ENCODE results near the gene PARP2. TPM values are rescaled to one million over a fixed set of nuclear protein-coding genes. Genes with fewer than 3 reads are reported as not detected.

Gene PARP2
- total RNA-seq, 4 donors from 2014 or later = 8.2 to 18.1 (median 9.9) TPM

DNA sequence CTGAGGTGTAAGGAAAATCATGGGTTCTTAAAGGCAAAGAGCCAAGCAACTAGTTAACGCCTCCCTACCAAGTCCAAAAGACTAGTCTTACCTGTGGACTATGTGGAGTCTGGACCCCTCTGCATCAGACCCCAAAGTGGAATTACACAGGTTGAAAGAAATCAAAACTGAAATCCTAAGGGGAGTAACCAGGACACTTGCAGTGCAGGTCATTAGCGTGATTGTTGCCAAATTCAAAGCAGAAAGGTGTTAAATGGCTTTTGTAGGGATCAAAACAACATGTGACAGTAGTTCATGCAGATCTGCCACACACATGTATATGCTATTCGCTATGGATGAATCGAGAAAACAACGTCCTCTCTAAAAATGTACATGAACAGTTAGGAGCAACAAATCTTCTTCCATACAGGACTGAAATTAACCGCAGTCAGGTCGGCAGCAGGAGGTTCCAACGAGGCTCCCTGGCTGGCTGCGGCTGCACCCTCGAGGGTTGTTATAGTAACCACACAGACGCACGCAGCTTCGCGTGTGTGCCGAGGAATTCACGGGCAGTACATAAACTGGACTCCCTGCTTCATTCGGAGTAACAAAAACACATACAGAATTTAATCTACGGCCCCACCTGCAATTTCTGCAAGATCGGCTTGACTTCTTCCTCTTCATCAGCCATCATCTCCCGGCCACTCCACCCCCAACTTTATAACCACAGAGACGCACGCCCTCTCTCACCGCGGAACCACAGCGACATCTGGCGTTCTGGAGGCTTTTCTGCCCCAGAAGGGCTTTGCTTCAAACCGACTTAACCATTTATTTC is 38.0 kb upstream of the PARP2 start, which contains the start of gene TTC5:
Gene TTC5, minus strand, starts transcription at position 687 of the 814 bp plus-strand sequence. Its CDS starts 14 bp downstream, at position 673.
- no peaks in the 10 kb centered on the region for H3K9me3 ChIP-seq
- TF ChIP-seq POLR2AphosphoS5 (IDR thresholded peaks at IDR 0.05) = peak; percentile 38
- no peak for TF ChIP-seq EP300 (IDR thresholded peaks at IDR 0.05)
- TF ChIP-seq POLR2A (IDR thresholded peaks at IDR 0.05) = peak in 1 of 2 donors; percentile 14
- TF ChIP-seq, protein P1, sequence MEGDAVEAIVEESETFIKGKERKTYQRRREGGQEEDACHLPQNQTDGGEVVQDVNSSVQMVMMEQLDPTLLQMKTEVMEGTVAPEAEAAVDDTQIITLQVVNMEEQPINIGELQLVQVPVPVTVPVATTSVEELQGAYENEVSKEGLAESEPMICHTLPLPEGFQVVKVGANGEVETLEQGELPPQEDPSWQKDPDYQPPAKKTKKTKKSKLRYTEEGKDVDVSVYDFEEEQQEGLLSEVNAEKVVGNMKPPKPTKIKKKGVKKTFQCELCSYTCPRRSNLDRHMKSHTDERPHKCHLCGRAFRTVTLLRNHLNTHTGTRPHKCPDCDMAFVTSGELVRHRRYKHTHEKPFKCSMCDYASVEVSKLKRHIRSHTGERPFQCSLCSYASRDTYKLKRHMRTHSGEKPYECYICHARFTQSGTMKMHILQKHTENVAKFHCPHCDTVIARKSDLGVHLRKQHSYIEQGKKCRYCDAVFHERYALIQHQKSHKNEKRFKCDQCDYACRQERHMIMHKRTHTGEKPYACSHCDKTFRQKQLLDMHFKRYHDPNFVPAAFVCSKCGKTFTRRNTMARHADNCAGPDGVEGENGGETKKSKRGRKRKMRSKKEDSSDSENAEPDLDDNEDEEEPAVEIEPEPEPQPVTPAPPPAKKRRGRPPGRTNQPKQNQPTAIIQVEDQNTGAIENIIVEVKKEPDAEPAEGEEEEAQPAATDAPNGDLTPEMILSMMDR (IDR thresholded peaks at IDR 0.05) = peak; percentile 72 to 96 (median 74)
- H3K4me3 ChIP-seq = peak within 1 kb of the TSS; percentile 68 to 79
- peaks cover 0 to 18% of the 10 kb centered on the region in 2 donors for H3K36me3 ChIP-seq
- WGBS, 2 donors (ENCODE audit: low coverage in 1 of 2) = 1% methylated on average over 22 to 23 of the region's 27 CpGs
- ATAC-seq = peak; percentile 93
- no peaks in the 10 kb centered on the region for H3K27me3 ChIP-seq
- H3K27ac ChIP-seq = peak within 1 kb of the TSS in 3 of 4 donors; percentile 49 to 72 (median 59)
- H3K4me1 ChIP-seq = peaks cover 3 to 34% (median 8%) of the 10 kb centered on the region in 3 donors

DNA sequence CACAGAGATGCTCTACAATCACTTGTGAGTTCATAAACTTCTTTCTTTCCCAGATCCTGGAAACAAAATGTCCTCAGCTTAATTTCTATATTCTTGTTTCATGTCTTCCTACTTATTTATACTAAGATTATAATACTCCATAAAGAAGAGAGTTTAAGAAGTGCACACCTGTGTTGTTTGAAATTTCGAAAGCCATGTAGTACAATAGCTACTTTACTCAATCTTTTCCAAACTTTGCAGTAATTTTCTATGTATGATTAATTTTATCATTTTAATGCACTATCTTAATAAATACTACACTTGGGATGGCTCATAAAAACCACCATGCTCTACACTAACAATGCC is 37.4 kb upstream of the PARP2 start:
- Histone ChIP-seq H3K4me3 (peak overlapping the region; percentile 68 to 79), H3K36me3 (peaks cover 0 to 14% of the 10 kb centered on the region in 2 donors), H3K4me1 (peaks cover 3 to 34% (median 8%) of the 10 kb centered on the region in 3 donors), H3K27me3 (no peaks in the 10 kb centered on the region), H3K27ac (no peak overlapping the region), H3K9me3 (no peaks in the 10 kb centered on the region)
- 92 to 93% methylated on average over 1 of the region's 1 CpG for WGBS, 2 donors (ENCODE audit: low coverage in 1 of 2)
- TF ChIP-seq POLR2AphosphoS5 (IDR thresholded peaks at IDR 0.05) (no peak), POLR2A (IDR thresholded peaks at IDR 0.05) (no peak), EP300 (IDR thresholded peaks at IDR 0.05) (no peak)
- TF ChIP-seq, protein P1 (IDR thresholded peaks at IDR 0.05) = no peak
- ATAC-seq = no peak

DNA sequence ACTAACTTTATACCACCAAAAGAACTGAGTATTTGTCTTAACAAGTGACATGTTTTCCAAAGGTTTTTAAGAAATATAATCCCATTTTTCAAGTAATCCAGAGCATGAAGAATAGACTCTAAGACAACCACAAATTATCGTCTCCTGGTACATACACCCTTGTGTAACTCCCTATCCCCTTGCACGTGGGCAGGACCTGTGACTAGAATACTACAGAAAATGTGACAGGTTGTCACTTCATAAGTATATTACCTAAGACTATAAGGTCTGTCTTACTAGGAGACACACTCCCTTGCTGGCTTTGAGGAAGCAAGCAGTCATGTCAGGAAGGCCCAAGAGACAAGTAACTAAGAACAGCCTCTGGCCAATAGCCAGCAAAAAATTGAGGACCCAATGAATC is 29.4 kb upstream of the PARP2 start:
- 72 to 76% methylated on average over 2 of the region's 2 CpGs for WGBS, 2 donors (ENCODE audit: low coverage in 1 of 2)
- peaks cover 4 to 82% of the 10 kb centered on the region in 2 donors for H3K36me3 ChIP-seq
- TF ChIP-seq POLR2A (IDR thresholded peaks at IDR 0.05) = no peak
- TF ChIP-seq, protein P1 (IDR thresholded peaks at IDR 0.05) = no peak
- TF ChIP-seq POLR2AphosphoS5 (IDR thresholded peaks at IDR 0.05) = no peak
- no peak for TF ChIP-seq EP300 (IDR thresholded peaks at IDR 0.05)

DNA sequence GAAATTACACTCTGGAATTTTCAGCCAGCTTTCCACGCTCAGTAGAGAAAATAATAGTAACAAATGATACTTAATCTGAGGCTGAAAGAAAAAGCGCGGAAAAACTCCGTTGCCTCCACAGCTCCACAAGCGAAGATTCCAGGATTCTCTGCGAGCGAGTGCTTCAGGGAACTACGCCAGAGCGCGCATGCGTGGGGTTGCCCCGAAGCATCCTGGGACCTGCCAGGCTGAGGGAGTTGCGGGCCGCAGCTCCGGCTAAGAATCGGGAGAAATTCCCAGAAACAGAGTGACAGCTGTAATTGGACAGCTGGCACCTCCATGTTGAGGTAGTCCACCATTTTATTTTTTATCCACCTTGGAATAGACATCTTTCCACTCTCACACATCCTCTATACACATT is 25.7 kb upstream of the PARP2 start:
- TF ChIP-seq, protein P1 (IDR thresholded peaks at IDR 0.05) = no peak
- no peak for TF ChIP-seq POLR2AphosphoS5 (IDR thresholded peaks at IDR 0.05)
- TF ChIP-seq EP300 (IDR thresholded peaks at IDR 0.05) = no peak
- TF ChIP-seq POLR2A (IDR thresholded peaks at IDR 0.05) = no peak
- Histone ChIP-seq H3K27me3 (no peaks in the 10 kb centered on the region), H3K4me1 (no peaks in the 10 kb centered on the region), H3K9me3 (no peaks in the 10 kb centered on the region), H3K4me3 (no peak overlapping the region), H3K36me3 (peaks cover 0 to 98% of the 10 kb centered on the region in 2 donors), H3K27ac (no peak overlapping the region)
- WGBS, 2 donors (ENCODE audit: low coverage in 1 of 2) = 96% methylated on average over 16 of the region's 16 CpGs; no CpG with 5 or more reads in 1 of the 2 donors
- no peak for ATAC-seq

More for the DNA sequence above, 29.4 kb upstream of the PARP2 start:
- Histone ChIP-seq H3K4me3 (no peak overlapping the region), H3K9me3 (no peaks in the 10 kb centered on the region), H3K4me1 (no peaks in the 10 kb centered on the region), H3K27me3 (no peaks in the 10 kb centered on the region), H3K27ac (no peak overlapping the region)
- ATAC-seq = no peak
